ENCODE results near the gene ATP13A3.

ATP13A3 gene

GRCh38 chr3:194381460-194381875, 105.3 kb downstream of the ATP13A3 start:
- DNase-seq (ENCODE audit: insufficient read length, low spot score) (no peak), FAIRE-seq (no peak)
- no peak for TF ChIP-seq CTCF (IDR thresholded peaks at IDR 0.05; ENCODE audit: insufficient read depth, missing control alignments)

GRCh38 chr3:194380326-194380725, 106.5 kb downstream of the ATP13A3 start:
- DNase-seq (ENCODE audit: insufficient read length, low spot score) (no peak), FAIRE-seq (no peak)
- TF ChIP-seq CTCF (IDR thresholded peaks at IDR 0.05; ENCODE audit: insufficient read depth, missing control alignments): no peak

GRCh38 chr3:194379651-194380050, 107.2 kb downstream of the ATP13A3 start:
- DNase-seq (ENCODE audit: insufficient read length, low spot score): no peak
- FAIRE-seq: no peak
- no peak for TF ChIP-seq CTCF (IDR thresholded peaks at IDR 0.05; ENCODE audit: insufficient read depth, missing control alignments)

- FAIRE-seq: no peak
- DNase-seq (ENCODE audit: insufficient read length, low spot score): no peak
- TF ChIP-seq CTCF (IDR thresholded peaks at IDR 0.05; ENCODE audit: insufficient read depth, missing control alignments): no peak
Measured at GRCh38 chr3:194379231-194379630, 107.6 kb downstream of the ATP13A3 start.

- no peak for FAIRE-seq
- no peak for DNase-seq (ENCODE audit: insufficient read length, low spot score)
- no peak for TF ChIP-seq CTCF (IDR thresholded peaks at IDR 0.05; ENCODE audit: insufficient read depth, missing control alignments)
Measured at GRCh38 chr3:194377708-194378107, 109.1 kb downstream of the ATP13A3 start.

- FAIRE-seq (no peak), DNase-seq (ENCODE audit: insufficient read length, low spot score) (no peak)
Measured at GRCh38 chr3:194376241-194376560, 110.6 kb downstream of the ATP13A3 start.

More at GRCh38 chr3:194376241-194376560, 110.6 kb downstream of the ATP13A3 start:
- no peak for TF ChIP-seq CTCF (IDR thresholded peaks at IDR 0.05; ENCODE audit: insufficient read depth, missing control alignments)
